GM19238 (cell line): ENCODE data around the gene LIMCH1.
"Not testable (repeated sequence)": the region's sequence is repeated elsewhere in the genome, so short reads cannot be mapped to it uniquely, and the experiment has no call there.

Source experiments
- DNase-seq: peaks from one replicate; pipeline ENCODE4 v3.0.0; 2011; ENCODE audit warnings: low spot score; ENCODE audit not compliant: insufficient read length

The LIMCH1 gene

DNA sequence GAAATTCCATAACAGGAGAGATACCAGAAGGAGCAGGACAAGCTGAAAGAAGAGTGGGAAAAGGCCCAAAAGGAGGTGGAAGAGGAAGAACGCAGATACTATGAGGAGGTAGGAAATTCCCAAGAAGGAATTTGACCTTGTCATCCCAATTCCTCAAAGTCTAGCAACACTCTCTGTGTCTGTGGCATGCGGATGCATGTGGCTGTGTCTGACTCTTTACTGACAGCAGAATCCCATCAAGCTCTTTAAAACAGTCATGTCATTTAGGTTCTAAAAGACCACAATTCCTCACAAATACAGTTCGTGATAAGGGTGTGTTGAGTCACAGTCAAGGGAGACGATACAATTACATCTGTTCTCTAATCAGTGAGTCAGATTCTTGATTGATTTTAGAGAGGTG lies 142.0 kb downstream of the LIMCH1 start:
- no peak for DNase-seq

DNA sequence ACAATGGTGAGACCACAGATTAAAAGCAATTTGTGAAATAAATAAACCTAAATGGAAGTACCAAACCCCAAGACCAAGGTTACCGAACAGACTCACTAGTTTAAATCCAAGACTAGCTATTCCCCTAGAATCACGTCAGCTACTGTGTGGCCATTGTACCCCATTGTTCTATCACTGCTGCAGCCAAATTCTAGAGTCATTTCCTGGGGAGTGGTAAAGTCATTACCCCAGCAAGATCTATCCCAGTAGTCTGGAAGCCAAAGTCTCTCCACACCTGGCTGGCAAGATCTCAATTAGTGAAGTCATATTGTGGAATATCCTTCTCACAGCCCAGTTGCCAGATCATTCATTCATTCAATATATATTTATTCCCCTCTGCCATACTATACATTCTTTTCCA lies 143.1 kb downstream of the LIMCH1 start:
- DNase-seq, result no peak

DNA sequence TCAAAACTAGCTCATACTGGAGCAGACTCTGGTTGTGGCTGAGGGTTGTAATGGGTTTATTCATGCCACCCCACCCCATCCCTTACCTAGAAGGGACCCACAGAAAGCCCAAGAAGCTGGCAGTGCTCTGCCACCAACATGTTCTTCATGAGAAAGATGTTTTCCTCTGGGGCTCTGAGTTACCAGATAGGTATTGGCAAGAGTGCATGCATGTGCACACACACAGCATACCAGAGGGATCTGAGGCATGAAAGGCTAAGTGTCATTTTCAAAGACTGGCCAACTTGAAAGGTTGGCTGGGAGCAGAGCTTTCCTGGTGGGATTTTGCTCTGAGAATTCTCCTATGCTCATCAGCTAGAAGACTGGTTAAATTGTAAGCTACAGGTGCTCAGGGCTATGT lies 145.4 kb downstream of the LIMCH1 start:
- DNase-seq, result no peak

DNA sequence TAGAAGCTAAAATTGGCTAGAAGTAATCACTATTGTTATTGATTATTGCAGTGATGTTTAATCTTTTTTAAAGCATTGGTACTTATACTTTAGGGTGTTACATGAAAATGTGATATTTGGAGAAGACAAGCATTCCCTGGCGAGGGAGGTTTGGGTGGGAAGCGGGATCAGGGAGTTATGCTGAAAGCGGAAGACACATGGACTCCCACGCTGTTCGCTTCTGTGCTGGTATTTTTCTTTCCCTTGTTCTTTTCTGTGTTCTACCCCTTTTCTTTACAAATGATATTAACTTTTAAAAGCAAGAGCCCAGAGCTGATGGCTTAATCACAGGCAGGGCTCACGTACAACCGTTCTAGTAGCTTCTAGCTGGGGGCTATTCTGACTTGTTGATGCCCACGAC lies 148.9 kb downstream of the LIMCH1 start:
- no peak for DNase-seq

DNA sequence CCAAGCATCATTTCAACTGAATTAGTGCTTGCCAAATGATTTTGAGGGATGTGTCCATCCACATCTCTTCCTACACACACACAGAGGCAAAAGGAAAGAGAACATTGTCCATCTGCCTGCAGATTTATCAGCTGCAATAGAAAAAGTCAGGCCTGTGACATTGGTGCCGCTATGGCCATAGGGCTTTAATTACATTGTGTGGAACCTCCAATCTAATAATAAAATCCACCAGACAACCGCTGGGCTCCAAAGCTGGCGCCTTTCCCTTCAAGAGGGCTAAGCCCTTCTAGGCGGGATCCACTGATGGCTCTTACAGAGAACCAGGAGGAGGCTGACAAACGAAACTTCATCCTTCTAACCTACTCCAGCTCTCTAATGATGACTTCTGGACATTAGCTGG lies 150.0 kb downstream of the LIMCH1 start:
- no peak for DNase-seq

DNA sequence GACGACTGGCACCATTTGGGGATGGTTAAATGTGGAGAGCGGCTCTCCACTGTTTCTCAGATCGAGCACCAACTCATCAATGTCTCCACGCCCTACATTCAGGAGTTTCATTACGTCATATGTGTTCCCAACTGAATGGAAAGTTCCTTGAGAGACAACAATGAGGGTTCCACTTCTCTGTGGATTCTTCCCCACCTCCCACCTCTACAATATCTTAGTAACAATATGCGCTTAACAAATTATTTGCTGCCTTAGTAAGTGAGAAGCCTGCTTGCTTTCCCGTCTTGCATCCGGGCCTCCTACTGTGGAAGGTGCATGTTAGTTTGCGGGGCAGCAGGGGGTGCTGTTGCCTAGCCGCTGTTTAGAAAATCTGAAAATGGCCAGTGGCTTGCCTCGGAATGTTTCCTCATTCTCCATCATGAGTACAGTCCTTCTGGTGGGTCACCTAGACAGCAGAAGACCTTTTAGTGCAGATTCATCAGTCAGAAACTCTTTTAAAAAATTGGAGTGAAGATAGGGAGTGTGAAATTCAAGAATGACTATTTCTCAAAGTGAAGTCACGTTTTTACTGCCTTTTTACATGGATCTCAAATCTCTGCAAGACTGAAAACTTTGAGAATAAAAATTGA lies 154.9 kb downstream of the LIMCH1 start:
- peak; percentile 7 for DNase-seq

DNA sequence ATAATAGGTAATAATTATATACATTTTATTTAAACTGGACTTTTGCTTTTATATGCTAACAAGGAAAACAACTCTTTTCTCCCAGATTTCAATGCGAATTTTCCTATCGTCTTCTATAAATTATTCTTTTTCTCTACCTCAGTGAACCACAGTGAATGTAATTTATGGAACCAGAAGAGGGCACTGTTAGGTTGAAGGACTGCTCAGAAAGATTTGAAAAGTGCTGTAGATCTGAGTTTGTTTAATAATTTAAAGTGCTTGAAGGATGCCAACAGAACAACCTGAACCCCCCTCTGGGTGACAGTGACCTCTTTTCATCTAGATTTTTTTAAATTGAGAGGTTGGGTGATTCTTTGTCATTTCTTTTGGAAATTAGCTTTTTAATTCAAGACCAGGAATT lies 155.7 kb downstream of the LIMCH1 start:
- DNase-seq, result no peak

DNA sequence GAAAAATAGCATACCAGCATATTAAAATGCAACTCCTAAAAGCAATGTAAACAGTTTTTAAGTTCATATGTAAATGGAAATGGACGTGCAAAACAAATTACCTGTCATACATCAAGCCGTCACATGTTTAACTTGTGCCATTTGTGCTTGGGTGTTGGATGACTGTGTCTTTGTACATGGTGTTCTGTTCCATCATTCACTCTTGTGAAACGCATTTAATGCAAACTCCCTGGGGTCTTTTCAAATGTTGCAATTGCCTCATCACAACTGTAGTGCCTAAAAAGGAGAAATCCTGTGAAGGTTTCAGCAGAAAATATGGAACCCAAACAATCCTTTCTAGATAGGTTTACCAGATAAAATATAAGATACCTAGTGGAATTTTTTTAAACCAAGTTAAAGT lies 158.2 kb downstream of the LIMCH1 start:
- no peak for DNase-seq

DNA sequence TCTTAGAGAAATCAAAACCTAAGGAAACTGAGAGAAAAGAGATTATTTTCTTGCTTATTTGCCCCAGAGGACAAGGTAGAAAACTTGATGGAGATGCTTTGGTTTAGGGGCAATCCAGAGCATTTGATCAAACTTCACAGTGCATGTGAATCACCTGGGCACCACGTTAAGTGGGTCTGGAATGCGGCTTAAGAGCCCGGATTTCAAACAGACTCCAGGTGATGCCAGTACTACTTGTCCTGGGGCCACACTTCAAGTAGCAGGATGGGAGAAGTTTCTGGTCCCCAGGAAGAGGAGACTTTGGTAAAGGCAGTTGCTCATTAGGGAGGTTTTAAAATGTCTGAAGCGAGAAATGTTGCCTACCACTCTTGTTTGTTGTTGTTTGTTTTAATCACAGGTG lies 158.8 kb downstream of the LIMCH1 start:
- no peak for DNase-seq

DNA sequence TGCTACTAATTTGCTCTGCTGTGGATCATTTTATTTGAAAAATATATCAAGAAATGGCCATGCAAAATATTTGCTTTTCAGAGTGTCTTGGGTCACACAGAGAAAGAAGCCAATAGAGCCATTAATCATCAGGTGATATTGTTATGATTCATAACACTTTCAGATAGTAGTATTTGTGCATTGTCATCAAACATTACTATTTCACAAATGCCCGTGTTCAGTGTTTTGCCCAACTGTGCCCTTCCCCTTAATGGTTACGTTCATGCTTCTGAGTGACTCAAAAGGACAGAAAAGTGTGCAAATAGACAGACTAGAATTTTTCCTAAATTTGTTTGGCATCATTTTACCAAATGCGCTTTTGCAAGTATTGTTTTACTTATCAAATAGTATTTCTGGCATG lies 164.0 kb downstream of the LIMCH1 start:
- DNase-seq, result no peak

DNA sequence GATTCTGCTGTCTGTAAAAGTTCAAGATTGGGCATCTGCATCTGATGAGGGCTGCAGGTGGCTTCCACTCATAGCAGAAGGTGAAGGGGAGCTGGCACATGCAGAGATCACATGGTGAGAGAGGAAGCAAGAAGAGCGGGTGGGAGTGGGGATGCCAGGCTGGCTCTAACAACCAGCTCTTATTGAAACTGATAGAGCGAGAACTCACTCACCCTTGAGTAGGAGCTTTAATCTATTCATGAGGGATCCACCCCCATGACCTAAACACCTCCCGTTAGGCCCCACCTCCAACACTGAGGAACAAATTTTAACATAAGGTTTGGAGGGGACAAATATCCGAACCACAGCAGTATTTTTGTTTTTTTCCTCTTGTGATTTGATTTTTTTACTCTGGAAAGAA lies 164.8 kb downstream of the LIMCH1 start:
- DNase-seq, result no peak

DNA sequence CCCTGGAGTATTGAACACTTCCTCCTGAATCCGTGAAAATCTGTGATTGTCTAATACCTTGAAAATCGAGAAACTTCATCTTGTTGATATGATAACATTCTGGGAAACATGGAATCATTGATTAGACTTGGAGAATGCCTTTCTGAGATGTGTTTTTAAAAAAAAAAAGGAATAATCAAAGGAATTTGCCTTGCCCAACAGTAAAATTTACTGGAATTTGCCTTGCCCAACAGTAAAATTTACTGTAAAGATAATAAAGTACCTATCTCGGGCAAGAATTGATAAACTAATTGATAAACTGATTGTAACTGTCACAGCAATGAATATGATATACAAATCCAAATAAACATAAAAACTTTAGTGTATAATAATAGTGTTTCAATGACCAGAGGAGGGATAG lies 165.8 kb downstream of the LIMCH1 start:
- DNase-seq, result no peak

DNA sequence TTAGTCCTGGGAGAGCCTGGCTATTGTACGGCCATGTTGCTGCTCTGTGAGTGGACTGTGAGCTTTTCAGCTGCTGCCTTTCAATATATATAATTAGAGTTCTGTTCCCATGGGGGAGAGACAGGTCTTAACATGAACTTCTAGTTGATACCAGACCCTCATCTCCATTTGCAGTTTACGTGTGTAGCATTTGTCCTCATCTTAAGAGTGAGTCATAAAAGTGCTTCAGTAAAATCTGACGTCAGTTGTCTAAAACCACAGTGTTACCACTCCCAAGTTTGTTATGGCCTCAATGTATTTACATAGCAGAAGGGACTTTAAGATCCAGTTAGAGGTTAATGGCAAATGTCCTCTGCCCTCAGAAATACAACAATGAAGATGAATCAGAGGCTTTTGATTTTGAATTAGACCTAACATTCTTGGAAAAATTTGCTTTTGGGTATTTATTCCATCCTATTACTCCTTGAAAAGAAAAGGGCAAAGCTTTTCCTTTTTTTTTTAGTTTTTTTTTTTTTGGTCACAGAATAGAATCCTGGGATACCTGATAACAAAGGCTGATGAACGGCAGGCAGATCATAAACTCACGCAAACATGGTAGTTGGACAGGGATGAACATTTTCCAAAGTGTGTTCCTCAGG lies 172.0 kb downstream of the LIMCH1 start:
- no peak for DNase-seq

DNA sequence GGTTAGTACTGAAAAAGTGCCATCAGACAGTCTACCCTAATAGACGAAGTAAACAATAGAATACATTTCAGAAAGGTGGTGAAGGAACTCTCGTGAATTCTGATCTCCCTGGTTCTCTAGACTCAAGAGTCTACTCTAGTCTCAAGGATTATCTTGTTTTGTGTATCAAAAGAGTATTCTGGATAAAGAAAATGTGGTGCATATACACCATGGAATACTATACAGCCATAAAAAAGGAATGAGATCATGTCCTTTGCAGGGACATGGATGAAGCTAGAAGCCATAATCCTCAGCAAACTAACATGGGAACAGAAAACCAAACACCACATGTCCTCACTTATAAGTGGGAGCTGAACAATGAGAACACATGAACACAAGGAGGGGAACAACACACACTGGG lies 173.7 kb downstream of the LIMCH1 start:
- DNase-seq, result not testable (repeated sequence)

DNA sequence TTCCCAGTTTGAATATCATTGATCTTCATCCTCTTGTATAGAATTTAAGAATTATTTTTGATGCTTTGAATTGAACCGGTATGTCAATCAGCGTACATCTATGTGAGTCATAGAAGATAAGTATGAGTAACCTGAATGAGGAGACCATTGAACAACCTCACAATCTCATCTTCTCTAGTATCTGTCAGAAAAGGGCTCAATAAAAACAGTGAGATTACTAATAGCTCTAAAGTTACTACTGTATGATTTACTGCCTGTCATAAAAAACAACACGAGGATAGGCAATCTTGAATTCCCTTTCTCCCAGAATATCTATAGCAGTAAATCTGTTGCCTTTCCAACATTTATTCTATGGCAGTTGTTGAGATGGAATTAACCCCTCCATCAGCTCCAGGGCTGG lies 174.5 kb downstream of the LIMCH1 start:
- DNase-seq, result no peak

DNA sequence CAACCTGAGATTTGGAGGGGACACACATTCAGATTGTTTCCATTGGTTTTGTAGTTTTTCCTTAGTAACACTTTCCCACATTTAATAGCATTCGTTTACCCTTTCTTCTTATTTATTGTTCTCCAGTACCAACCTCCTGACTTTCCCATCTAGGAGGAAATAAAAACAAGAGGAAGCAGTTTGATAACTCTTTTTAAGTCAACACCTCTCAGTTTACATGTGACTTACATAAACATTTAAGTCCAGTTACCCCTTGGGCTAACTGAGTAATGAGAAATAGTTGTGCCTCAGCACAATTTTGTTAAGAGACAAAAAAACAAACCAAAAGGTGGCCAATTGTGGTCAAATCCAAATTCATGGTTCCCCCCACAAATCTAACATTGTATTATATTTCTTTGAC lies 175.8 kb downstream of the LIMCH1 start:
- no peak for DNase-seq

DNA sequence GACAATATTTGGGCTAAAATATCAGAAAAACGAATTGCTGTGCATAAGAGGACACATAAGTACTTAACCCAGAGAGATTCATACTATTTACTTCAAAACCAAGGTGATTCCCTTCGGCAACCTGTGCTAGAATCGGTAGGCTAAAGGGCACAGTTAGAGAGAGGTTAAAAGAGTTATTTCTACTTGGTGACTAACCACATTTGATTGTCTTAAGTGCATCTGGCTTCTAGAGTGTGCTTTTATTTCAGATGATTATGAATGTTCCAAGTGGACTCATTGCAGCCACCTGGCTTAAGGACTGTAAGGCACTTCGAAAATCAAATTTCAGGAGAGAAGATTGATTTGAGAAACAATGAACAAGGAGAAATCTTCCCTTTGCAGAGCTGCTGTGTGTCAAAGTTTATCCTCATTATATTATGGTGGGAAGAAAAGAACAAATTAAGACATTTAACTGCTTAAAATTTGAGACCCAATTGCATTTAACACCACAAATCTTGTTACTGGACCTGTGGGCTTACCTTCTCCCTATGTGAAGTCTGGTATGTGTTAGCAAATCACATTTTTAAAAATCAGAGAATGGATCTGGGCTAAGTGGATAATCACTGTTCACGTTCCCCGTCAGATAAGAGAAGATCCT lies 176.5 kb downstream of the LIMCH1 start:
- DNase-seq, result no peak

DNA sequence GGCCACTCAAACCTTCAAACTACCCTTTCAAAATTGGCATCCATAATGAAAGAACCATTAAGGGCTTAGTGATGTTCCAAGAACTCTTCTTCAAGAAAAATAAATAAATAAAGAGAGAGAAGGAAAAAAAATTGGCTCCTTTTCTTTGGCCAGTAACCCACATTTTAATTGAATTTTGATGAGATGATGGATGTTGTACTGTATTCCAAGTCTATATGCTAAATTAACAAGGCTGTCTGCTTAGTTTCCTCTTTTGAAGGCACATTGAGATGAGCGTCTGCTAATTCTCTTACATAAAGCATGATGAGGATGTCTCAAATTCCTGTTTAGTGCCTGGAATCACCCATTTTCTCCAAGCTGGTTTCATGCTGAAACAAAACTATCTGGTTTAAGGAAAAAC lies 177.2 kb downstream of the LIMCH1 start:
- DNase-seq, result no peak

DNA sequence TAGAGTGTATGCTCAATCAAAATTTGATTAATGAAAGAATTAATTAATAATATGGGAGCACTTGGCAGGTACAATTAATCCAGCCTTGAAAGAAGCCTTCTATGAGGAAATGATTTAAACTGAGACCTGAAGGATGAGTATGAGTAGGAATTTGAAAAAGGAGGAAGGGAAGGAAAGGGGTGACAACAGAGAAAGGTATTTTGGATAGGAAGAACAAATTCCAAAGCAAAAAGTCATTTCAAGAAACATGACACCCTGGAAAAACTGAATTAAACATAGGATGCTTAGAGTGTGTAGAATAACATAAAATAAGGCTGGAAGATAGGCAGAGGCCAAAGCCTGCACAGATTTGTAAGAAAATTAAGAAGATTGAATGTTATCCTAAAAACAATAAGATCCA lies 180.9 kb downstream of the LIMCH1 start:
- DNase-seq, result no peak

DNA sequence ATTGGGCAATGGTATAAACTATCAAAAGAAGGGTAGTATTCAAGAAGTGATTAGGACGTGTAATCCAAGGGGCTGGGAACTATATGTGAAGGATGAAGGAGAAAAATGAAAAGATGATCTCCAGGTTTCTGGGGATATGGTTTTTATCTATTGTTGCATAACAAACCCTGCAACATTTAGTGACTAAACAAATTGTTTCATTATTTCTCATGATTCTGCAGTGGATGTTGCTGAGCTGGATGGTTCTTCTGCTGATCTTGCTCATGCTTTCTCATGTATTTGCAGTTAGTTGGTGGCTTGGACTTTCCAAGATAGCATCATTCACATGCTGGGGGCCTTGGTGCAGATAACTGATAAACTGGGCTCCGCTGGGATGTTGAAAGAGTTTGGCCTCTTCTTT lies 181.5 kb downstream of the LIMCH1 start:
- no peak for DNase-seq

DNA sequence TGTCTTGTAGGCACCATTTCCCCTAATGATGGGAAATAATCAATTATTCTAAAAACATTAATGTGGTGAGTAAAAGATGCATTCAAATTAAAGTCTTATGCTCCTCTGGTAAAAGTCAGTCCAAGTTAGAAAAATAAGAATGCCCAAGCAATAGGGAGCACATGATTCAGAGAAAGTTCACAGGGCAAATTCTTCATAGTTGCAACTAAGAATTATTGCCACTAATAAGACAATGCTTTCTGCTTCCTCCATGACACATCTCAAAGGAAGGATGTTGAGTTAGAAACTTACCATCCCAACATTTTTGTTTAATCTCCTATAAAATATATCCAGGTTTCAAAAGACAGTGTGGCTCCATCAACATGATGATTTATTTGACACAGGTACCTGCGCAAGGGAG lies 184.2 kb downstream of the LIMCH1 start:
- DNase-seq, result no peak

DNA sequence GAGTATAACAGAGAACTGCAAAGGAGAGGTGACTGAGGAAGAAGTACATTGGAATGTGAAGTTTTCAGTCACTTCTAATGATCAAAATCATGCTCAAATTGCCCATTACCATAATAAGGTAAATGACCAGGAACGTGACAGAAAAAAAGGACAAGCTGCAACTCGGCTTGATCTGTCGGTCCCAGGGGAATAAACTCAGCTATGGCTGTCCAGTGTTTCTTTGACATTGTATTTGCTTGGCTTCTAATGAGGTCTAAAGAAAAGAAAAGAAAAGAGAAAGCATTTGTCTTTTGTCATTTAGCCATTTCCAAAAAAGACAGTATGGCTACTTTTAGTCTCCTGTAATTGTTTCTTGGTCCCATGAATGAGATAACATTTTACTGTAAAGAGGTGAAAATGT lies 185.3 kb downstream of the LIMCH1 start:
- DNase-seq, result no peak

DNA sequence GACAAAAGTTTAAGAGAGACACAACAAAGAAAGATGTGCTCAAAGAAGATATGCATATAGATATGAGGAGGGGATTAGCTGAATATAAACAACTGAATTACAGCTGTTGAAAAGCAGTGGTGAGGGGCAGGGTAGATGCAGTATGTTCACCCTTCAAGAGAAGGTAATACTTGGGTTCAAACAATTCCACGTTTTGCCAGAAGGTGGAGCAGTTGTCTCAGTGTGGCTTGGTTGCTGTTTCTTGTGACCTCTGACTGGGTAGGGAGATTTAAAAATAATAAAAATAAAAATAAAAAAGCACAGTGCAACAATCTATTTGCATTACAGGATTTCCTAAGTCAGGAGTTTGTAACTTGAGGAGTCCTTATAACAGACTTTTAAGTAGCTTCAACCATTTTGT lies 187.3 kb downstream of the LIMCH1 start:
- no peak for DNase-seq
